Rectal smooth muscle tissue (tissue), 1 donor: ENCODE results near the gene CACNA1A.

ENCODE experiments used
- H3K27ac ChIP-seq: one replicate; pipeline ENCODE4 v1.7.0; 2013; ENCODE audit warnings: low read depth, low read length, inconsistent platforms
- H3K27me3 ChIP-seq: one replicate; pipeline ENCODE4 v1.7.0; 2013; ENCODE audit warnings: low read length; ENCODE audit not compliant: control insufficient read depth, insufficient read depth
- H3K36me3 ChIP-seq: one replicate; pipeline ENCODE4 v1.7.0; 2013; ENCODE audit warnings: low read length; ENCODE audit not compliant: control insufficient read depth, insufficient read depth
- H3K4me1 ChIP-seq: one replicate; pipeline ENCODE4 v1.7.0; 2013; ENCODE audit warnings: low read length; ENCODE audit not compliant: control insufficient read depth, insufficient read depth
- H3K4me3 ChIP-seq: one replicate; pipeline ENCODE4 v1.7.0; 2013; ENCODE audit warnings: low read length
- H3K9ac ChIP-seq: one replicate; pipeline ENCODE4 v1.7.0; 2013; ENCODE audit warnings: low read length

The CACNA1A gene

DNA sequence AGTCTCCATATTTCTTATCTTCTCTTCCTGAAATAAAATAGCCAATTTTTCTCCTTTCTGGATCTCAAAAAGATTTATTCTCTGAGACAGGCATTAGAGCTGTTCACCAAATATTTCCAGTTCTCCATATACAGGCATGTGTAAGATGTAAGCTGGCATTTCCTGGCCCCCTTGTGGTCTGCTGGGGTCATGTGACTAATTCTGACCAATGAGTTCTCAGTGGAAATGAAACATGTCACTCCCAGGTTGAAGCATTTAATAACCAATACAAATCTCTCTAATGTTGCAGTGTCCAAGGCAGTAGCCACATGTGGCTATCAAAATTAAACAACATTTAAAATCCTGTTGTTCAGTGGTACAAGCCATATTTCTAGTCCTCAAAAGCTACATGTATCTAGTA is 14.8 kb upstream of the CACNA1A start:
- no peaks in the 10 kb centered on the region for H3K36me3 ChIP-seq
- no peaks in the 10 kb centered on the region for H3K27me3 ChIP-seq
- no peaks in the 10 kb centered on the region for H3K4me1 ChIP-seq
- H3K4me3 ChIP-seq = no peak overlapping the region
- no peak overlapping the region for H3K9ac ChIP-seq
- no peak overlapping the region for H3K27ac ChIP-seq

DNA sequence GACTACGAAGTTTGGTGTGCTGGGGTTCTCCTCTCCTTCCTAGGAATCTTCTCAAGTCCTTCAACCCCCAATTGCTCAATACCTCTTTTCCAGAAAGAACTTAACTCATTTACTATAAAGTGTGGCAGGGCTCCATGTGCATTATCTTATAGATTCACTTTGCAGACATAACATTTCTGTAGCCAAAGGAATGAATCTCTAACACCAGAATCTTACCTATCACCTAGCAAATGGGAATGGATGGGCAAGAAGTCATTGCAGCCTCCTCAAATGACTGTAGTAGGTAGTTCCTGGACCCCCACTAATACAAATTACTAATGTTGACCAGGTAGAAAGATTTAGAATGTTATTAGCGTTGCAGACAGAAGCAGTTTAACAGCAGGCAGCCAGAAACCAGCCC is 5.7 kb upstream of the CACNA1A start:
- Histone ChIP-seq H3K36me3 (no peaks in the 10 kb centered on the region), H3K4me3 (no peak overlapping the region), H3K4me1 (no peaks in the 10 kb centered on the region), H3K9ac (no peak overlapping the region), H3K27ac (no peak overlapping the region), H3K27me3 (no peaks in the 10 kb centered on the region)

DNA sequence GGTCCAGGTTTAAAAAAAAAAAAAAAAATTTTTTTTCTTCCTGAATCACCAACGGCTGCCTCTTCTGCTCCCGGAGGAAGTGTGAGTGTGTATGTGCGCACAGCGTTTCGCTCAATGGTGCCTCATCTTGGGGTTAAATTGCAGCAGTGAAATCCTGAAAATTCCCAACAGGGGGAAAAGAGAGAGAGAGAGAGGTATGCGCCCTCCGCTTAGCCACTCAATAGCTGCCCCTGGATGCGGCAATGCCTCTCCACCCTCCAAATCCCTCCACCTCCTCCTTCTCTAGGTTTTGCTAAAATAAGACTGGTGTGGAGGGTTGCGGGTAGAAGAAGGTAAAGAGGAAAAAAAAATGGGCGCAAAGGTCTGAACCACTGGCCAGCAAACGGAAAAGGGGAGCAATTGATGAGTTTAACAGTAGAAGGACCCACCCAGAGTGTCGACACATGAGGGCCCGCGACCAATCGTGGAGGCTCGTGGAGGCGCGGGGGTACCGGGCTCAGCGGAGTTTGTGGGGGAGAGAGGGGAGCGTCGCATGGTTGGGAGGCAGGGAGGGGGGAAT is 853 bp upstream of the CACNA1A start:
- no peak overlapping the region for H3K9ac ChIP-seq
- no peaks in the 10 kb centered on the region for H3K4me1 ChIP-seq
- H3K27me3 ChIP-seq = peaks cover 4% of the 10 kb centered on the region
- H3K4me3 ChIP-seq = no peak overlapping the region
- no peaks in the 10 kb centered on the region for H3K36me3 ChIP-seq
- H3K27ac ChIP-seq = no peak overlapping the region

DNA sequence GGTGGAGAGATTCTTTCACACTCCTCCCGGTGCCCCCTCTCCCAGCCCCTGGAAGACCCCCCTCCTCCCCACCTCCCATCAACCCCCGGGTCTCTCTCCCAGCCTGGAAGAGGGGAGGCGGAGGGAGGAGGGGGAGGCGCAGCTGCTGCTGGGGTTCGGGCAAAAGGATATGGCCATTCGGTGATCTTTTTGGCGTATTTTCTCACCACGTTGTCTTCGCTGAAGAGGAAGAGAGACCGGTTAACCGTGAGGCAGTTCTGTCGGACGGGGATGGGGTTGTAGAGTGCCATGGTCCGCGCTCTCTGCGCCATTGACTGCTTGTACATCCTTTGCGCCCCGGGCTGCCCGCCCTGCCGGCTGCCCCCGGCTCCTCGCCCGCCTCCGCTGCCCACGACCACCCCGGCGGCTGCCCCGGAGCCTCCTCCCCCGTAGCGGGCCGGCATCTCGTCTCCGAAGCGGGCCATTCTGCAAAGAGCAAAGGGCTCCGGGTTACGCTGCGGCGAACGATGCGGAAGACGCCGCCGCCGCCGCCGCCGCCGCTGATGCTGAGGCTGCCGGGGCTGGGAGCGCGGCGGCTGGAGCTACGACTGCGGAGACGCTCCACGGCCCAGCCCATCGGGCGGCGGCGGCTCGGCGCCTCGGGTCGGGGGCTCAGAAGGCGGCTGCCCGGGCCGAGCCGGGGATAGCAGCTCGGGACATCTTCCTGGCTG is 363 bp downstream of the CACNA1A start:
- Histone ChIP-seq H3K27ac (no peak overlapping the region), H3K9ac (no peak overlapping the region), H3K4me1 (no peaks in the 10 kb centered on the region), H3K27me3 (peaks cover 4% of the 10 kb centered on the region), H3K36me3 (no peaks in the 10 kb centered on the region), H3K4me3 (no peak overlapping the region)

- Histone ChIP-seq H3K36me3 (no peaks in the 10 kb centered on the region), H3K4me1 (no peaks in the 10 kb centered on the region), H3K4me3 (no peak overlapping the region), H3K9ac (no peak overlapping the region), H3K27ac (no peak overlapping the region), H3K27me3 (peaks cover 4% of the 10 kb centered on the region)
These were observed 1.0 kb downstream of the CACNA1A start for GRCh38 chr19:13505164-13505695.

GRCh38 chr19:13503570-13504235 is 2.6 kb downstream of the CACNA1A start:
- Histone ChIP-seq H3K27me3 (peaks cover 4% of the 10 kb centered on the region), H3K27ac (no peak overlapping the region), H3K36me3 (no peaks in the 10 kb centered on the region), H3K4me1 (no peaks in the 10 kb centered on the region), H3K9ac (no peak overlapping the region), H3K4me3 (no peak overlapping the region)

- H3K27ac ChIP-seq = no peak overlapping the region
- H3K36me3 ChIP-seq = no peaks in the 10 kb centered on the region
- H3K9ac ChIP-seq = no peak overlapping the region
- H3K27me3 ChIP-seq = peaks cover 4% of the 10 kb centered on the region
- no peaks in the 10 kb centered on the region for H3K4me1 ChIP-seq
- no peak overlapping the region for H3K4me3 ChIP-seq
These were observed 4.0 kb downstream of the CACNA1A start for GRCh38 chr19:13502231-13502630.

DNA sequence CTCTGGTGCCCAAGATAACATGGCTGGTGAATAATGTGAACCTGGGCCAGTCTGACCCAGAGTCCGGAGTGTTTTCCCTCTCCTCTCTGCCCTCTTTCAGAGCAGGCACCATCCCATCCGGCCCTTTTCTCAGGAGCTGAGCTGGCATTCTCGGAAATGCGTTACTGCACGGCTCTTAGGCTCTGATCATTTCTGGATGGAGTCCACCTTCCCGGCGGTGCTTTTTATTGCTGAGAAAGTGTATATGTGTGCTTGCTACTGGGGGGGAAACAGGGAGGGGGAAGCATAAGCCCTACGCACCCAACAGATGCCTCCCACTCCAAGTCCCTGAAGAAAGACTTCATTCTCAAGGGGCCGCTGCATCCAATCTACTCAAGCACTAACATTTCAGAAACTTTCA is 6.6 kb downstream of the CACNA1A start:
- Histone ChIP-seq H3K4me3 (no peak overlapping the region), H3K36me3 (no peaks in the 10 kb centered on the region), H3K27ac (no peak overlapping the region), H3K27me3 (peaks cover 4% of the 10 kb centered on the region), H3K4me1 (no peaks in the 10 kb centered on the region), H3K9ac (no peak overlapping the region)

DNA sequence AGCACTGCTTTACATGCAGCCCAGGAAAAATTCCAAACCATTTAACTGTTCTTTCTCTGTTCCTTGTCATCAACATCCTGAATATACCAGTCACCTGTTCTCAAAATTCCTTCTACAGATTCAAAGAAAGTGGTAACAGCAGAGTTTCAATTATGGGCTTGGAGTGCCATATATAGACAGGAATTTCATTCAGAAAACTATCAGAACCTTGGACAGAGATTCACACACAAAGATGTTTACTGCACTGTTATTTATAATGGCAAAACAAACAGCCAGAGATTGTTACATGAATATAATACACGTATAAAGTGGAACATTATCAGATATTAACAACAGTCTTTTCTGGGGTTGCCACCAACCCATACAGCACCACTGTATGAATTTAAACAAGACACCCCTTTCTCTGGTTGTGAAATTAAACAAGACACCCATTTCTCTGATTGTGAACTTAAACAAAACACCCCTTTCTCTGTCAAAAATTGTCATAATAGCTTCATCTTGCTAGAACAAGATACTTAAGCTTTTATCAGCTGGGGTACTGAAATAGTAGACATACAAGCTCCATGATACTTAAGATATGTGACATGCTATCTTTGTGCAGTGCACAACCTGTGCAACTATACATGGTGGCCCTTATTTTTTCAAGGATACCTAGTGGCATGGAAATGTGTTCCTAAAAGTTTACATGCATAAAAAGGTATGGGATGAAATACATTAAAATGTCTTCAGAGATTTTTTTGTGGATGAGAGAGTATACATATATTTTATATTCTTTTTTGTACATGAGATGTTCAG is 12.6 kb downstream of the CACNA1A start:
- H3K9ac ChIP-seq = no peak overlapping the region
- H3K27ac ChIP-seq = no peak overlapping the region
- H3K4me1 ChIP-seq = no peaks in the 10 kb centered on the region
- H3K27me3 ChIP-seq = no peaks in the 10 kb centered on the region
- H3K36me3 ChIP-seq = no peaks in the 10 kb centered on the region
- no peak overlapping the region for H3K4me3 ChIP-seq

DNA sequence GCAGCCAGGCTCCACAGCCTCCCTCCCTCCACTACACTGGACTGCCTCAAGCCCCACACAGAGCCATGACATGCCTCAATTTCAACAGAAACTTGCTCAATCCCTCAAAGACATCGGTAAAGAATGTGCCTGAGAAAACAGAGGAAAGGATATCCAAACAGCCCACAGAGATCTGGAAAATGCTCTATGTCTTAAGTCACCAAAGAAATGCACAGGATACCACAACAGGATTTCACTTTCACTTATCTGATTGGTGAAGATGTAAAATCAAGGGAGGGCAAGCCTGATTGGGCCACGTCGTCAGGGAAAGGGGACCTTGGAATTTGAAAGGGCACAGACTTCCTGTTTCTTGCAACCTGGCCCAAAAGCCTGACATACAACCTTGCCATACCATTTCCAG is 14.2 kb downstream of the CACNA1A start:
- Histone ChIP-seq H3K4me1 (no peaks in the 10 kb centered on the region), H3K27ac (no peak overlapping the region), H3K4me3 (no peak overlapping the region), H3K27me3 (no peaks in the 10 kb centered on the region), H3K36me3 (no peaks in the 10 kb centered on the region), H3K9ac (no peak overlapping the region)

- Histone ChIP-seq H3K9ac (no peak overlapping the region), H3K27ac (no peak overlapping the region), H3K27me3 (no peaks in the 10 kb centered on the region), H3K4me3 (no peak overlapping the region), H3K4me1 (no peaks in the 10 kb centered on the region), H3K36me3 (no peaks in the 10 kb centered on the region)
These were observed 18.3 kb downstream of the CACNA1A start for GRCh38 chr19:13487985-13488384.

DNA sequence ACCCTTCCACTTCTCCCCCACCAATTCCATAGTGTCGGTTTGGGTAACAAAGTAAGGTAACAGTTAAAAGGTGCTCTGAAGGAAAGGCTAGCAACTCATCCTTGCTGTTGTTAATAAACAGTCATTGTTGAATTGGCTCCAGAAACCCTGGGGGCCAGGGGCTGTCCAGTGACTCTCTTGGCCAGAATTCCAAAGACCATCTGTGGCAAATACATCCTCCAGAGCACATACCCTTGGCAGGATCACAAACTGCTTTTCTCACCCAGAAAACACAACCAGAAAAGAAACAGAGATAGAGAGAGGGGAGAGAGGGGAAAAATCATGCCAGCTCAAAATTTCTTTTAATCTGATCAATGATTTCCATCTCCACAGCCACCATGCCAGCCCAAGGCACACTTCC is 22.1 kb downstream of the CACNA1A start:
- H3K4me1 ChIP-seq = no peaks in the 10 kb centered on the region
- no peak overlapping the region for H3K9ac ChIP-seq
- no peaks in the 10 kb centered on the region for H3K36me3 ChIP-seq
- no peak overlapping the region for H3K27ac ChIP-seq
- no peak overlapping the region for H3K4me3 ChIP-seq
- H3K27me3 ChIP-seq = no peaks in the 10 kb centered on the region
